ENCODE results near the gene ARHGEF39. TPM values are rescaled to one million over a fixed set of nuclear protein-coding genes. Genes with fewer than 3 reads are reported as not detected.

ARHGEF39 gene
- total and polyA plus RNA-seq, 9 of the 15 experiments (the other 6 are each of a cell fraction or from before 2014, with no cell fraction given) = 2.8 to 21.7 (median 12.9) TPM

Small RNA genes within 50 kb of the gene (microRNA-seq; reads per million reads assigned to microRNA genes)
- not detected for gene MIR6852 (ENCODE audit: borderline microRNAs expressed)

Small RNA genes within 50 kb of the gene (small RNA-seq; reads per million reads assigned to genes)
- not detected for gene RMRP
- not detected for gene RN7SL22P

Other genes starting within 250 kb of the ARHGEF39 start
Only the 7 nearest of the 21 such genes appear.
- 3.7 and 4.8 TPM in 2 replicates for gene TESK1, start 59.9 kb downstream of the ARHGEF39 start, total RNA-seq (2014; rRNA removed)
- gene TESK1, start 59.9 kb downstream of the ARHGEF39 start, total RNA-seq (2014; rRNA removed; fragmentation: Illumina TruSeq; extraction: Trizol) = 1.8 and 2.1 TPM in 2 replicates
- 4.1 and 4.3 TPM in 2 replicates for gene TESK1, start 59.9 kb downstream of the ARHGEF39 start, total RNA-seq (2015; rRNA removed; fragmentation: Illumina TruSeq; extraction: Trizol)
- gene TESK1, start 59.9 kb downstream of the ARHGEF39 start, total RNA-seq (2021) = 7.9 and 10.4 TPM in 2 replicates
- gene TESK1, start 59.9 kb downstream of the ARHGEF39 start, polyA plus RNA-seq (2011; rRNA removed) = 5.9 and 6.2 TPM in 2 replicates
- gene TESK1, start 59.9 kb downstream of the ARHGEF39 start, polyA plus RNA-seq (2014; fragmentation: Illumina TruSeq; extraction: Trizol) = 6.0 and 7.4 TPM in 2 replicates
- under 1 TPM; 0.07 to 0.21 TPM for gene TESK1, start 59.9 kb downstream of the ARHGEF39 start, polyA plus RNA-seq (2014; fragmentation: Nextera tagmentation; extraction: Ambion mirVana)
- 5.9 and 8.1 TPM in 2 replicates for gene TESK1, start 59.9 kb downstream of the ARHGEF39 start, polyA plus RNA-seq (2014; rRNA removed)
- gene CD72, start 46.8 kb downstream of the ARHGEF39 start, total RNA-seq (2014; rRNA removed) = 0.33 TPM in 1 of 2 replicates, not detected in the other
- 0.29 and 0.41 TPM in 2 replicates for gene CD72, start 46.8 kb downstream of the ARHGEF39 start, total RNA-seq (2014; rRNA removed; fragmentation: Illumina TruSeq; extraction: Trizol)
- gene CD72, start 46.8 kb downstream of the ARHGEF39 start, total RNA-seq (2015; rRNA removed; fragmentation: Illumina TruSeq; extraction: Trizol) = 0.62 and 0.75 TPM in 2 replicates
- 0.25 and 0.55 TPM in 2 replicates for gene CD72, start 46.8 kb downstream of the ARHGEF39 start, total RNA-seq (2021)
- gene CD72, start 46.8 kb downstream of the ARHGEF39 start, polyA plus RNA-seq (2011; rRNA removed) = 0.78 and 1.7 TPM in 2 replicates
- 0.25 and 0.43 TPM in 2 replicates for gene CD72, start 46.8 kb downstream of the ARHGEF39 start, polyA plus RNA-seq (2014; fragmentation: Illumina TruSeq; extraction: Trizol)
- under 1 TPM; 0.11 to 0.13 TPM for gene CD72, start 46.8 kb downstream of the ARHGEF39 start, polyA plus RNA-seq (2014; fragmentation: Nextera tagmentation; extraction: Ambion mirVana)
- 0.19 and 0.54 TPM in 2 replicates for gene CD72, start 46.8 kb downstream of the ARHGEF39 start, polyA plus RNA-seq (2014; rRNA removed)
- not detected in 2 replicates for gene SIT1, start 14.3 kb downstream of the ARHGEF39 start, total RNA-seq (2014; rRNA removed)
- gene SIT1, start 14.3 kb downstream of the ARHGEF39 start, total RNA-seq (2014; rRNA removed; fragmentation: Illumina TruSeq; extraction: Trizol) = not detected in 2 replicates
- not detected in 2 replicates for gene SIT1, start 14.3 kb downstream of the ARHGEF39 start, total RNA-seq (2015; rRNA removed; fragmentation: Illumina TruSeq; extraction: Trizol)
- gene SIT1, start 14.3 kb downstream of the ARHGEF39 start, total RNA-seq (2021) = 0.16 TPM in 1 of 2 replicates, not detected in the other
- not detected in 2 replicates for gene SIT1, start 14.3 kb downstream of the ARHGEF39 start, polyA plus RNA-seq (2011; rRNA removed)
- not detected in 2 replicates for gene SIT1, start 14.3 kb downstream of the ARHGEF39 start, polyA plus RNA-seq (2014; fragmentation: Illumina TruSeq; extraction: Trizol)
- not detected for gene SIT1, start 14.3 kb downstream of the ARHGEF39 start, polyA plus RNA-seq (2014; fragmentation: Nextera tagmentation; extraction: Ambion mirVana)
- 0.13 TPM in 1 of 2 replicates, not detected in the other for gene SIT1, start 14.3 kb downstream of the ARHGEF39 start, polyA plus RNA-seq (2014; rRNA removed)
- 32,097 and 89,974 TPM in 2 replicates for gene RMRP, start 7.2 kb downstream of the ARHGEF39 start, total RNA-seq (2014; rRNA removed)
- 175 and 799 TPM in 2 replicates for gene RMRP, start 7.2 kb downstream of the ARHGEF39 start, total RNA-seq (2014; rRNA removed; fragmentation: Illumina TruSeq; extraction: Trizol)
- 29,003 and 31,020 TPM in 2 replicates for gene RMRP, start 7.2 kb downstream of the ARHGEF39 start, total RNA-seq (2015; rRNA removed; fragmentation: Illumina TruSeq; extraction: Trizol)
- 25,789 and 26,070 TPM in 2 replicates for gene RMRP, start 7.2 kb downstream of the ARHGEF39 start, total RNA-seq (2021)
- 30.6 and 75.7 TPM in 2 replicates for gene RMRP, start 7.2 kb downstream of the ARHGEF39 start, polyA plus RNA-seq (2011; rRNA removed)
- not detected in 2 replicates for gene RMRP, start 7.2 kb downstream of the ARHGEF39 start, polyA plus RNA-seq (2014; fragmentation: Illumina TruSeq; extraction: Trizol)
- not detected for gene RMRP, start 7.2 kb downstream of the ARHGEF39 start, polyA plus RNA-seq (2014; fragmentation: Nextera tagmentation; extraction: Ambion mirVana)
- 968 and 2,315 TPM in 2 replicates for gene RMRP, start 7.2 kb downstream of the ARHGEF39 start, polyA plus RNA-seq (2014; rRNA removed)
- gene CCDC107, start 6.9 kb downstream of the ARHGEF39 start, total RNA-seq (2014; rRNA removed) = 8.1 and 10.8 TPM in 2 replicates
- 3.5 and 4.2 TPM in 2 replicates for gene CCDC107, start 6.9 kb downstream of the ARHGEF39 start, total RNA-seq (2014; rRNA removed; fragmentation: Illumina TruSeq; extraction: Trizol)
- 6.0 and 6.1 TPM in 2 replicates for gene CCDC107, start 6.9 kb downstream of the ARHGEF39 start, total RNA-seq (2015; rRNA removed; fragmentation: Illumina TruSeq; extraction: Trizol)
- 7.0 and 9.7 TPM in 2 replicates for gene CCDC107, start 6.9 kb downstream of the ARHGEF39 start, total RNA-seq (2021)
- 6.6 and 7.7 TPM in 2 replicates for gene CCDC107, start 6.9 kb downstream of the ARHGEF39 start, polyA plus RNA-seq (2011; rRNA removed)
- 4.7 and 5.1 TPM in 2 replicates for gene CCDC107, start 6.9 kb downstream of the ARHGEF39 start, polyA plus RNA-seq (2014; fragmentation: Illumina TruSeq; extraction: Trizol)
- under 1 TPM in 1 of 2 experiments, not detected in 1; 0.35 TPM for gene CCDC107, start 6.9 kb downstream of the ARHGEF39 start, polyA plus RNA-seq (2014; fragmentation: Nextera tagmentation; extraction: Ambion mirVana)
- gene CCDC107, start 6.9 kb downstream of the ARHGEF39 start, polyA plus RNA-seq (2014; rRNA removed) = 9.9 and 11.3 TPM in 2 replicates
- gene CA9, start 8.7 kb upstream of the ARHGEF39 start, total RNA-seq (2014; rRNA removed) = 0.36 and 0.45 TPM in 2 replicates
- not detected in 2 replicates for gene CA9, start 8.7 kb upstream of the ARHGEF39 start, total RNA-seq (2014; rRNA removed; fragmentation: Illumina TruSeq; extraction: Trizol)
- not detected in 2 replicates for gene CA9, start 8.7 kb upstream of the ARHGEF39 start, total RNA-seq (2015; rRNA removed; fragmentation: Illumina TruSeq; extraction: Trizol)
- gene CA9, start 8.7 kb upstream of the ARHGEF39 start, total RNA-seq (2021) = 0.63 and 0.73 TPM in 2 replicates
- 10.6 and 13.0 TPM in 2 replicates for gene CA9, start 8.7 kb upstream of the ARHGEF39 start, polyA plus RNA-seq (2011; rRNA removed)
- gene CA9, start 8.7 kb upstream of the ARHGEF39 start, polyA plus RNA-seq (2014; fragmentation: Illumina TruSeq; extraction: Trizol) = 0.15 and 0.24 TPM in 2 replicates
- not detected for gene CA9, start 8.7 kb upstream of the ARHGEF39 start, polyA plus RNA-seq (2014; fragmentation: Nextera tagmentation; extraction: Ambion mirVana)
- 0.60 TPM in 1 of 2 replicates, not detected in the other for gene CA9, start 8.7 kb upstream of the ARHGEF39 start, polyA plus RNA-seq (2014; rRNA removed)
- gene TPM2, start 24.7 kb upstream of the ARHGEF39 start, total RNA-seq (2014; rRNA removed) = 4.5 TPM in 2 replicates
- 1.7 and 1.8 TPM in 2 replicates for gene TPM2, start 24.7 kb upstream of the ARHGEF39 start, total RNA-seq (2014; rRNA removed; fragmentation: Illumina TruSeq; extraction: Trizol)
- 2.9 and 3.3 TPM in 2 replicates for gene TPM2, start 24.7 kb upstream of the ARHGEF39 start, total RNA-seq (2015; rRNA removed; fragmentation: Illumina TruSeq; extraction: Trizol)
- gene TPM2, start 24.7 kb upstream of the ARHGEF39 start, total RNA-seq (2021) = 6.9 and 9.1 TPM in 2 replicates
- 4.6 and 7.9 TPM in 2 replicates for gene TPM2, start 24.7 kb upstream of the ARHGEF39 start, polyA plus RNA-seq (2011; rRNA removed)
- gene TPM2, start 24.7 kb upstream of the ARHGEF39 start, polyA plus RNA-seq (2014; fragmentation: Illumina TruSeq; extraction: Trizol) = 4.9 and 5.2 TPM in 2 replicates
- under 1 TPM; 0.28 to 0.56 TPM for gene TPM2, start 24.7 kb upstream of the ARHGEF39 start, polyA plus RNA-seq (2014; fragmentation: Nextera tagmentation; extraction: Ambion mirVana)
- gene TPM2, start 24.7 kb upstream of the ARHGEF39 start, polyA plus RNA-seq (2014; rRNA removed) = 9.8 and 16.1 TPM in 2 replicates